Activated CD4-positive, alpha-beta T cell treated with anti-CD3 and anti-CD28 coated beads, Interleukin-2, Interleukin-6, amounts not matched to agents 100 ng/mL and 50 ng/mL, durations not matched to agents 16 hours and 8 hours (primary cell): ENCODE measurements around the gene MAP1B.

ENCODE experiments used
- DNase-seq: peaks from one replicate; pipeline ENCODE4 v3.0.0-alpha.2; 2020

Gene MAP1B

GRCh38 chr5:72199681-72200080 is 92.4 kb downstream of the MAP1B start:
- DNase-seq: no peak

GRCh38 chr5:72202331-72202825 is 95.1 kb downstream of the MAP1B start:
- no peak for DNase-seq

- no peak for DNase-seq
These were observed 96.1 kb downstream of the MAP1B start for GRCh38 chr5:72203251-72203845.

- no peak for DNase-seq
These were observed 97.7 kb downstream of the MAP1B start for GRCh38 chr5:72204946-72205345.

GRCh38 chr5:72205431-72206009 is 98.2 kb downstream of the MAP1B start:
- DNase-seq: no peak

GRCh38 chr5:72206160-72206559 is 98.9 kb downstream of the MAP1B start:
- no peak for DNase-seq

GRCh38 chr5:72206994-72207393 is 99.7 kb downstream of the MAP1B start:
- no peak for DNase-seq

- DNase-seq: no peak
These were observed 101.2 kb downstream of the MAP1B start for GRCh38 chr5:72208324-72208926.

GRCh38 chr5:72209147-72210115 is 102.2 kb downstream of the MAP1B start:
- DNase-seq: no peak

GRCh38 chr5:72210888-72211678 is 103.8 kb downstream of the MAP1B start:
- DNase-seq: no peak

- no peak for DNase-seq
These were observed 104.9 kb downstream of the MAP1B start for GRCh38 chr5:72212171-72212570.

GRCh38 chr5:72213482-72213881 is 106.2 kb downstream of the MAP1B start:
- no peak for DNase-seq

GRCh38 chr5:72214168-72214567 is 106.9 kb downstream of the MAP1B start:
- DNase-seq: no peak

- DNase-seq: no peak
These were observed 109.5 kb downstream of the MAP1B start for GRCh38 chr5:72216756-72217155.

- DNase-seq: no peak
These were observed 113.8 kb downstream of the MAP1B start for GRCh38 chr5:72221099-72221498.

- no peak for DNase-seq
These were observed 114.3 kb downstream of the MAP1B start for GRCh38 chr5:72221541-72221940.

GRCh38 chr5:72222521-72222920 is 115.2 kb downstream of the MAP1B start:
- DNase-seq: no peak

GRCh38 chr5:72223371-72223770 is 116.1 kb downstream of the MAP1B start:
- DNase-seq: no peak

GRCh38 chr5:72224946-72225463 is 117.7 kb downstream of the MAP1B start:
- DNase-seq: no peak

- DNase-seq: no peak
These were observed 118.5 kb downstream of the MAP1B start for GRCh38 chr5:72225741-72226140.

GRCh38 chr5:72226950-72227349 is 119.7 kb downstream of the MAP1B start:
- no peak for DNase-seq

- no peak for DNase-seq
These were observed 121.7 kb downstream of the MAP1B start for GRCh38 chr5:72228960-72229359.
